ENCODE measurements around the gene SKAP2.

DNA sequence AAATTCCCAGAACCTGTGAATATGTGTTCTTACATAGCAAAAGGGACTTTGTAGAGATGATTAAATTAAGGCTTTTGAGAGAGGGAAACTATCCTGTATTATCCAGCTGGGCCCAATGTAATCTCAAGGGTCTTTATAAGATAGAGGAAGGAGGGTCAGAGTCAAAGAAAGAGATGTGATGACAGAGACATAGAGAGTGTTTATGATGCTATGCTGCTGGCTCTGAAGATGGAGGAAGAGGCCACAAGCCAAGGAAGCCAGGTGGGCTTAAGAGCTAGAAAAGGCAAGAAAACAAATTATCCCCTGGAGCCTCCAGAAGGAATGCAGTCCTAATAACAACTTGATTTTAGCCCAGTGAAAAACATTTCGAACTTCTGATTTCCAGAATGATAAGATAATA, 15.3 kb upstream of the SKAP2 start:
- TF ChIP-seq, protein P1, sequence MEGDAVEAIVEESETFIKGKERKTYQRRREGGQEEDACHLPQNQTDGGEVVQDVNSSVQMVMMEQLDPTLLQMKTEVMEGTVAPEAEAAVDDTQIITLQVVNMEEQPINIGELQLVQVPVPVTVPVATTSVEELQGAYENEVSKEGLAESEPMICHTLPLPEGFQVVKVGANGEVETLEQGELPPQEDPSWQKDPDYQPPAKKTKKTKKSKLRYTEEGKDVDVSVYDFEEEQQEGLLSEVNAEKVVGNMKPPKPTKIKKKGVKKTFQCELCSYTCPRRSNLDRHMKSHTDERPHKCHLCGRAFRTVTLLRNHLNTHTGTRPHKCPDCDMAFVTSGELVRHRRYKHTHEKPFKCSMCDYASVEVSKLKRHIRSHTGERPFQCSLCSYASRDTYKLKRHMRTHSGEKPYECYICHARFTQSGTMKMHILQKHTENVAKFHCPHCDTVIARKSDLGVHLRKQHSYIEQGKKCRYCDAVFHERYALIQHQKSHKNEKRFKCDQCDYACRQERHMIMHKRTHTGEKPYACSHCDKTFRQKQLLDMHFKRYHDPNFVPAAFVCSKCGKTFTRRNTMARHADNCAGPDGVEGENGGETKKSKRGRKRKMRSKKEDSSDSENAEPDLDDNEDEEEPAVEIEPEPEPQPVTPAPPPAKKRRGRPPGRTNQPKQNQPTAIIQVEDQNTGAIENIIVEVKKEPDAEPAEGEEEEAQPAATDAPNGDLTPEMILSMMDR (conservative IDR thresholded peaks at IDR 0.05 in 1 of 2, IDR thresholded peaks at IDR 0.05 in 1 of 2; ENCODE audit: low read depth in 1 of 2, low read length in 2 of 2) = no peak
- no peak for TF ChIP-seq EZH2 (IDR thresholded peaks at IDR 0.05; ENCODE audit: low read length, missing control alignments)

Measured in fibroblast of lung (primary cell).